ENCODE results near the gene GID8.

DNA sequence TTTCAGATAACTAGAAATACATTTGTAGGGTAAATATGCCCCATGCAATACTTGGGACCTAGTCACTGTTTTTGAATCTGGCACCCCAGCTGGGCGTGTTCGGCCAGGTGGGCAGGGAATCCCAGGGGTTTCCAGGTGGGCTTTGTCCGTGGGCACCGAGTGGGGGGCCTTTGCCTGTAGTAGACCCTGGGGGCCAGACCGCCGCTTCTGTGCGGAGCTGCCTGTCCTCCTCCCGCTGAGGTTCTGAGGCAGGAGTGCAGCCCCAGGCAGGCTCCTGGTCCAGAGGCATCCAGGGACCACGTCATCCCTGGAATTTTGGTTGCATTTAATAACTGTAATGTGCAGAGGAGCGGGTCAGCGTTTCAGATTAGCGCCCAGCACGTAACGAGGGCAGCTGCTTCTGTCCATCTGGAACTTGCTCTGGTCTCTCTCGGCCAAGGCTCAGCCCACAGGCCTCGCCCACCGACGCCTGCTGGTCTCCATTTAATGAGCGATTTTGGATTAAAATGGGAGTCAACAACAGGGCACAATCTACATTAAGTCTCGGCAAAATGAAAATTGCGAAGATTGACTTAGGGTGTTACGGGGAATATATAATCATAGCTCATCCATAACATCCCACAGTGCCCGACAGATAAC is 56.0 kb downstream of the GID8 start:
- TF ChIP-seq, protein P1, sequence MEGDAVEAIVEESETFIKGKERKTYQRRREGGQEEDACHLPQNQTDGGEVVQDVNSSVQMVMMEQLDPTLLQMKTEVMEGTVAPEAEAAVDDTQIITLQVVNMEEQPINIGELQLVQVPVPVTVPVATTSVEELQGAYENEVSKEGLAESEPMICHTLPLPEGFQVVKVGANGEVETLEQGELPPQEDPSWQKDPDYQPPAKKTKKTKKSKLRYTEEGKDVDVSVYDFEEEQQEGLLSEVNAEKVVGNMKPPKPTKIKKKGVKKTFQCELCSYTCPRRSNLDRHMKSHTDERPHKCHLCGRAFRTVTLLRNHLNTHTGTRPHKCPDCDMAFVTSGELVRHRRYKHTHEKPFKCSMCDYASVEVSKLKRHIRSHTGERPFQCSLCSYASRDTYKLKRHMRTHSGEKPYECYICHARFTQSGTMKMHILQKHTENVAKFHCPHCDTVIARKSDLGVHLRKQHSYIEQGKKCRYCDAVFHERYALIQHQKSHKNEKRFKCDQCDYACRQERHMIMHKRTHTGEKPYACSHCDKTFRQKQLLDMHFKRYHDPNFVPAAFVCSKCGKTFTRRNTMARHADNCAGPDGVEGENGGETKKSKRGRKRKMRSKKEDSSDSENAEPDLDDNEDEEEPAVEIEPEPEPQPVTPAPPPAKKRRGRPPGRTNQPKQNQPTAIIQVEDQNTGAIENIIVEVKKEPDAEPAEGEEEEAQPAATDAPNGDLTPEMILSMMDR (IDR thresholded peaks at IDR 0.05), result no peak
- TF ChIP-seq POLR2A (IDR thresholded peaks at IDR 0.05), result no peak
- no peak for TF ChIP-seq EP300 (IDR thresholded peaks at IDR 0.05)
